Loucy (cell line): ENCODE measurements around the gene PACRG.

Source experiments
- EZH2phosphoT487 ChIP-seq: fragments of 200-600 bp; IDR thresholded peaks from 2 replicates; pipeline ENCODE4 v1.6.1; 2018; ENCODE audit warnings: antibody characterized with exemption, mild to moderate bottlenecking, moderate library complexity, borderline replicate concordance
- TF ChIP-seq, protein P1 (sequence below): fragments of 200-600 bp; sonication (generic); conservative IDR thresholded peaks from 2 replicates; pipeline ENCODE4 v1.5.1; 2014; ENCODE audit warnings: mild to moderate bottlenecking, antibody characterized with exemption, low read length

DNA sequence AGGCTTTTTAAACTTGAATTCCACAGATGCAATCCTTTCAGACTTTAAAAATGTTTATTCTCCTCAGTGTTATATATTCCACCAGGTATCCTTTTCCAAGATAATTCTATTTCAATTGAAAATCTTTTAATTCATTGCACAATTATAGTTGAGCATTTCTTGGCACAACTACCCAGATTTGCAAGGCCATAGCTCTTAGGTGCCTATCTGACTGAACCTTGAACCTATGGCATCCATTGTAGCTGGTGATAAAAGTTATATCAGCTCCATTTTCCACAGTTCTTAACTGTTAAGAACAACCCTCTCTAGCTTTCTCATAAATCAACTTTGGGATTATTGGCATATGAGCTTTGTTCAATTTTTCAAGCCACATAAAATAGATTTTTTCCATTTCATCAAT lies 42.4 kb downstream of the PACRG start:
- TF ChIP-seq, protein P1, sequence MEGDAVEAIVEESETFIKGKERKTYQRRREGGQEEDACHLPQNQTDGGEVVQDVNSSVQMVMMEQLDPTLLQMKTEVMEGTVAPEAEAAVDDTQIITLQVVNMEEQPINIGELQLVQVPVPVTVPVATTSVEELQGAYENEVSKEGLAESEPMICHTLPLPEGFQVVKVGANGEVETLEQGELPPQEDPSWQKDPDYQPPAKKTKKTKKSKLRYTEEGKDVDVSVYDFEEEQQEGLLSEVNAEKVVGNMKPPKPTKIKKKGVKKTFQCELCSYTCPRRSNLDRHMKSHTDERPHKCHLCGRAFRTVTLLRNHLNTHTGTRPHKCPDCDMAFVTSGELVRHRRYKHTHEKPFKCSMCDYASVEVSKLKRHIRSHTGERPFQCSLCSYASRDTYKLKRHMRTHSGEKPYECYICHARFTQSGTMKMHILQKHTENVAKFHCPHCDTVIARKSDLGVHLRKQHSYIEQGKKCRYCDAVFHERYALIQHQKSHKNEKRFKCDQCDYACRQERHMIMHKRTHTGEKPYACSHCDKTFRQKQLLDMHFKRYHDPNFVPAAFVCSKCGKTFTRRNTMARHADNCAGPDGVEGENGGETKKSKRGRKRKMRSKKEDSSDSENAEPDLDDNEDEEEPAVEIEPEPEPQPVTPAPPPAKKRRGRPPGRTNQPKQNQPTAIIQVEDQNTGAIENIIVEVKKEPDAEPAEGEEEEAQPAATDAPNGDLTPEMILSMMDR: no peak
- no peak for TF ChIP-seq EZH2phosphoT487
